Lower lobe of right lung (tissue), 2 donors: ENCODE results near the gene NRP2. TPM values are rescaled to one million over a fixed set of nuclear protein-coding genes. Genes with fewer than 3 reads are reported as not detected.

Experiments
- ATAC-seq, 2 donors: fragments of 200-7000 bp; cut with Tn5 transposase; one replicate each; pipeline ENCODE4 v1.9.1; 2020 to 2022; ENCODE audit warnings: mild to moderate bottlenecking in 2 of 2, moderate library complexity in 2 of 2
- DNase-seq: peaks from one replicate; pipeline ENCODE4 v3.0.0-alpha.2; 2020
- H3K27ac ChIP-seq: fragments of 200-600 bp; one replicate; pipeline ENCODE4 v1.8.0; 2022
- H3K27me3 ChIP-seq: fragments of 200-600 bp; one replicate; pipeline ENCODE4 v1.8.0; 2022; ENCODE audit warnings: low read depth
- H3K36me3 ChIP-seq: fragments of 200-600 bp; one replicate; pipeline ENCODE4 v1.8.0; 2022; ENCODE audit warnings: mild to moderate bottlenecking
- H3K4me1 ChIP-seq: fragments of 200-600 bp; one replicate; pipeline ENCODE4 v1.8.0; 2022
- H3K4me3 ChIP-seq: fragments of 200-600 bp; one replicate; pipeline ENCODE4 v1.8.0; 2022; ENCODE audit warnings: mild to moderate bottlenecking
- H3K9me3 ChIP-seq: fragments of 200-600 bp; one replicate; pipeline ENCODE4 v1.8.0; 2022
- CTCF ChIP-seq: fragments of 200-600 bp; IDR thresholded peaks from one replicate; pipeline ENCODE4 v1.8.0; 2022; ENCODE audit warnings: antibody characterized with exemption, mild to moderate bottlenecking
- intact Hi-C: fragments of 100-400 bp; cut with DNase I; formaldehyde crosslinking; loops from one replicate; pipeline ENCODE4 v1.11.0; 2022
- total RNA-seq: library from RNA; stranded (reverse); fragmentation: NEBNext Ultra II Directional; extraction: Animal tissue kit (Norgen Biotek cat#: 25700); gene quantifications from one replicate; pipeline ENCODE4 v1.2.1, GENCODE V29; 2021
- donor health status: DM: no; HTN: yes; CAD: no; lungs with severe emphysema.

The NRP2 gene
- total RNA-seq, 1 donor from 2014 or later = 67.5 TPM

- TF ChIP-seq CTCF = no peak
- H3K9me3 ChIP-seq = no peaks in the 10 kb centered on the region
- H3K27me3 ChIP-seq = no peaks in the 10 kb centered on the region
- intact Hi-C loops = no loop called here
- H3K4me1 ChIP-seq = peaks cover 7% of the 10 kb centered on the region
- no peak overlapping the region for H3K27ac ChIP-seq
- DNase-seq = no peak
- no peak for ATAC-seq
- H3K36me3 ChIP-seq = peaks cover 51% of the 10 kb centered on the region
- H3K4me3 ChIP-seq = no peak overlapping the region
Observed at GRCh38 chr2:205738117-205738968, 56.0 kb downstream of the NRP2 start.

GRCh38 chr2:205739620-205740019 is 57.3 kb downstream of the NRP2 start:
- no peak for TF ChIP-seq CTCF
- ATAC-seq (no peak), DNase-seq (no peak)
- H3K9me3 ChIP-seq = no peaks in the 10 kb centered on the region
- H3K27ac ChIP-seq = no peak overlapping the region
- H3K4me3 ChIP-seq = no peak overlapping the region
- intact Hi-C loops = no loop called here
- peaks cover 64% of the 10 kb centered on the region for H3K36me3 ChIP-seq
- H3K4me1 ChIP-seq = peaks cover 6% of the 10 kb centered on the region
- no peaks in the 10 kb centered on the region for H3K27me3 ChIP-seq

- Histone ChIP-seq H3K27ac (no peak overlapping the region), H3K27me3 (no peaks in the 10 kb centered on the region), H3K9me3 (no peaks in the 10 kb centered on the region), H3K36me3 (peaks cover 72% of the 10 kb centered on the region), H3K4me3 (no peak overlapping the region), H3K4me1 (no peaks in the 10 kb centered on the region)
- DNase-seq (no peak), ATAC-seq (no peak)
- intact Hi-C loops = no loop called here
- no peak for TF ChIP-seq CTCF
Observed at GRCh38 chr2:205740381-205740780, 58.1 kb downstream of the NRP2 start.

GRCh38 chr2:205741256-205741978 is 59.1 kb downstream of the NRP2 start:
- DNase-seq (no peak), ATAC-seq (no peak)
- Histone ChIP-seq H3K4me1 (no peaks in the 10 kb centered on the region), H3K36me3 (peaks cover 82% of the 10 kb centered on the region), H3K27me3 (no peaks in the 10 kb centered on the region), H3K9me3 (no peaks in the 10 kb centered on the region), H3K4me3 (no peak overlapping the region), H3K27ac (no peak overlapping the region)
- intact Hi-C loops = no loop called here
- TF ChIP-seq CTCF = no peak

GRCh38 chr2:205743137-205743536 is 60.8 kb downstream of the NRP2 start:
- ATAC-seq (no peak), DNase-seq (no peak)
- no peak for TF ChIP-seq CTCF
- Histone ChIP-seq H3K27ac (no peak overlapping the region), H3K4me1 (no peaks in the 10 kb centered on the region), H3K4me3 (no peak overlapping the region), H3K27me3 (no peaks in the 10 kb centered on the region), H3K9me3 (no peaks in the 10 kb centered on the region), H3K36me3 (peaks cover 88% of the 10 kb centered on the region)
- intact Hi-C loops = no loop called here
